GM12875 (cell line): ENCODE results near the gene PLA2G5.

ENCODE experiments used
- H3K4me3 ChIP-seq: one replicate; pipeline ENCODE4 v1.5.1; 2011; ENCODE audit warnings: low read depth, low read length, control low read depth
- CTCF ChIP-seq: IDR thresholded peaks from 2 replicates; pipeline ENCODE4 v1.5.1; 2011; ENCODE audit warnings: low read depth, mild to moderate bottlenecking, control low read depth, inconsistent platforms, low read length, moderate library complexity, borderline replicate concordance; ENCODE audit not compliant: insufficient read depth

PLA2G5 gene

GRCh38 chr1:20074725-20075171 lies 4.8 kb downstream of the PLA2G5 start:
- TF ChIP-seq CTCF: no peak
- H3K4me3 ChIP-seq: no peak overlapping the region

GRCh38 chr1:20075345-20075744 lies 5.4 kb downstream of the PLA2G5 start:
- no peak overlapping the region for H3K4me3 ChIP-seq
- TF ChIP-seq CTCF: no peak

DNA sequence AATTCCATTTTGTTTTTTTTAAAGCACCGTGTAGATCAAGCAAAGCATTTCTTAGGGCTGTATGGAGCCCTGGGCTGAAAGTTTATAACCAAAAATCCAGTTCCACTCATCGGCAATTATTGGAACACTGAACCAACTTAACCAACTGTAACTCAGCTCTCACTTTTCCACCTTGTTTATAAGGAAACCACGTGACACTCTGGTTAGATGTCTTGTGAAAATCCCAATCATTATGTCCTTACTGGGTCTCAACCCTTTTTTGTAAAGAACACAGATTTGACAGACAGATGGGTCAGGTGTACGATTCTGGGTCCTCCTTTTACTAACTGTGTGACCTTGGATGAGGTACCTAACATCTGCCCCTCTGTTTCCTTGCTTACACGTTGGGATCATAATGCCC lies 6.2 kb downstream of the PLA2G5 start:
- no peak for TF ChIP-seq CTCF
- H3K4me3 ChIP-seq: no peak overlapping the region

GRCh38 chr1:20076710-20077461 lies 6.9 kb downstream of the PLA2G5 start:
- TF ChIP-seq CTCF: no peak
- H3K4me3 ChIP-seq: no peak overlapping the region

DNA sequence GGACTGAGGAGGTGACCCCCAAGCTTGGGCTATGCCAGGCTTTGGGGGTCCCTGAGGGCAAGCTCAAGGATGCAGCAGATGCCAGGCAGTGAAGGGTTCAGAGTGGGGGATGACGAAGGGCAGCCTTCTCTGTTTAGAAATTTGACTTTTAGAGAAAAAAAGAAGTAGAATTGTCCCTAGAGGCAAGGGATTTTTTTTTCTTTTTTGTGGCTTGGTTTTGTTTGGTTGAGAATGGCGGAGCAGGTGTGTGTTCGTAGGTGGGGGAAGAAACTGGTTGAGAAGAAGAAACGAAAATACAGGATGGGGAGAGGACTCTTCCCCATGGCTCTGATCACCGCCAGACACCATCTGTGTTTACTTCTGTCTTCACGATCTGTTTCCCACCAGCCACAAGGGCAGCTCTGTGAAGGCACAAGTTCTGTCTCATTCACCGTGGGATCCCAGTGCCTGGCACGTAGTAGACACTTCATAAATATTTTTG lies 8.2 kb downstream of the PLA2G5 start:
- no peak overlapping the region for H3K4me3 ChIP-seq
- no peak for TF ChIP-seq CTCF

DNA sequence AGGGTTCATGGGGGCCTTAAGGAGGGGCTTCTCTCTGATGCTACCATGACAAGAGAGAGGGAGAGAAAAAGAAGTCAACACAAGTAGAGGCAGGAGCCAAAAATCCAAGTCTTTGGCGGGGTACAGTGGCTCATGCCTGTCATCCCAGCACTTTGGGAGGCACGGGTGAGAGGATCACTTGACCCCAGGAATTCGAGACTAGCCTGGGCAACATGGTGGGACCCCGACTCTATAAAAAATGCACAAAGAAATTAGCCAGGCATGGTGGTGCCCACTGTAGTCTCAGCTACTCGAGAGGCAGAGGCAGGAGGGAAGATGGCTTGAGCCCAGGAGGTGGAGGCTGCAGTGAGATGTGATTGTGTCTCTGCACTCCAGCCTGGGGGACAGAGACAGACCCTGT lies 8.7 kb downstream of the PLA2G5 start:
- H3K4me3 ChIP-seq: no peak overlapping the region
- no peak for TF ChIP-seq CTCF

- no peak for TF ChIP-seq CTCF
- H3K4me3 ChIP-seq: no peak overlapping the region
These were observed 9.8 kb downstream of the PLA2G5 start for GRCh38 chr1:20079661-20080305.
